ENCODE data around the gene TLK2.

The TLK2 gene

DNA sequence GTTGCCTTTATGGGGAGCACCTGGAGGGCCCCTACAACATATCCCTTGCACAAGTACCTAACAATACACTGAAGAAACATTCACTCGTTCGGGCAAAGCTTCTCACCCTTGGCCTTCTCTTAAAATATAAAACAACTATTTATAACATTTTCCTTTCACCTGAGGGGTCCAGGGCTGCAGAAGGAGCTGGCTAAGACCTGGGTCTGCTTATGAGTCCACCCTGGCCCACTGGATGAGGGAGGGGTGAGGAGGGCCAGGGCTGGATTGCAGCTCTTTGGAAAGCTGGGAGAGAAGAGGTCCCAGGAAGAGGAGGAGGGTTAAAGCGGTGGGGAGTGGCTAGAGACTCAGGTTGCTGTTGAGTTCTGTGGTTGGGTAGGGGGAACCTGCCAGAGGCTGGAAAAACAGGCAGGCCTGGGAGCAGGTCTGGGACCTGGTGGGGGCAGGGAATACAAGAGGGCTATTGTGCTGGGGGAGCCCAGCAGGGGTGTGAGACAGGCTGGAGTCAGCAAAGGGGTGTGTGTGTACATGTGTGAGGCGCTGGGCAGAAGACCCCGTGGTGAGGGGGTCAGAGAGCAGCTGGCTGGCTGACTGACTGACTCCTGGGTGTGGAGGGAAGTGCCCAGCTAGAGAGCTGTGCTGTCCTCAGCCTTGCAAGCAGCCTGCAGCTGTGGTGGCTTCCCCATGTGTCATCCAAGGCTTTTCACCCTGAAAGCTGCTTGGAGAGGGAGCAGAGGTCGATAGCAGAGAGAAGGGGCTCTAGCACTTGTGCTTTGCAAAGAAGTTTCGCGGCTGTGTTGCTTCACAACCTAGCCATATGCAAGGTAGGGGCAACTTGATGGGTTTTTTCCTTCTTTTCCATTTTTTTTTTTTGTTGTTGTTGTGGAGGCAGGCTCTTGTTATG lies 138.6 kb downstream of the TLK2 start:
- TF ChIP-seq, protein P1, sequence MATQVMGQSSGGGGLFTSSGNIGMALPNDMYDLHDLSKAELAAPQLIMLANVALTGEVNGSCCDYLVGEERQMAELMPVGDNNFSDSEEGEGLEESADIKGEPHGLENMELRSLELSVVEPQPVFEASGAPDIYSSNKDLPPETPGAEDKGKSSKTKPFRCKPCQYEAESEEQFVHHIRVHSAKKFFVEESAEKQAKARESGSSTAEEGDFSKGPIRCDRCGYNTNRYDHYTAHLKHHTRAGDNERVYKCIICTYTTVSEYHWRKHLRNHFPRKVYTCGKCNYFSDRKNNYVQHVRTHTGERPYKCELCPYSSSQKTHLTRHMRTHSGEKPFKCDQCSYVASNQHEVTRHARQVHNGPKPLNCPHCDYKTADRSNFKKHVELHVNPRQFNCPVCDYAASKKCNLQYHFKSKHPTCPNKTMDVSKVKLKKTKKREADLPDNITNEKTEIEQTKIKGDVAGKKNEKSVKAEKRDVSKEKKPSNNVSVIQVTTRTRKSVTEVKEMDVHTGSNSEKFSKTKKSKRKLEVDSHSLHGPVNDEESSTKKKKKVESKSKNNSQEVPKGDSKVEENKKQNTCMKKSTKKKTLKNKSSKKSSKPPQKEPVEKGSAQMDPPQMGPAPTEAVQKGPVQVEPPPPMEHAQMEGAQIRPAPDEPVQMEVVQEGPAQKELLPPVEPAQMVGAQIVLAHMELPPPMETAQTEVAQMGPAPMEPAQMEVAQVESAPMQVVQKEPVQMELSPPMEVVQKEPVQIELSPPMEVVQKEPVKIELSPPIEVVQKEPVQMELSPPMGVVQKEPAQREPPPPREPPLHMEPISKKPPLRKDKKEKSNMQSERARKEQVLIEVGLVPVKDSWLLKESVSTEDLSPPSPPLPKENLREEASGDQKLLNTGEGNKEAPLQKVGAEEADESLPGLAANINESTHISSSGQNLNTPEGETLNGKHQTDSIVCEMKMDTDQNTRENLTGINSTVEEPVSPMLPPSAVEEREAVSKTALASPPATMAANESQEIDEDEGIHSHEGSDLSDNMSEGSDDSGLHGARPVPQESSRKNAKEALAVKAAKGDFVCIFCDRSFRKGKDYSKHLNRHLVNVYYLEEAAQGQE (IDR thresholded peaks at IDR 0.05; ENCODE audit: insufficient read depth in 1 of 2, low read depth in 2 of 2, low read length in 2 of 2), result no peak
- TF ChIP-seq TAF1 (IDR thresholded peaks at IDR 0.05; ENCODE audit: borderline replicate concordance, insufficient read depth, low read length) (no peak), SIN3A (IDR thresholded peaks at IDR 0.05; ENCODE audit: borderline replicate concordance, insufficient read depth, low read length) (no peak), FOXP2 (optimal IDR thresholded peaks at IDR 0.05; ENCODE audit: borderline replicate concordance, extremely low read depth, extremely low read length, insufficient read depth) (no peak), POLR2AphosphoS5 (IDR thresholded peaks at IDR 0.05; ENCODE audit: low read depth, low read length) (no peak)

DNA sequence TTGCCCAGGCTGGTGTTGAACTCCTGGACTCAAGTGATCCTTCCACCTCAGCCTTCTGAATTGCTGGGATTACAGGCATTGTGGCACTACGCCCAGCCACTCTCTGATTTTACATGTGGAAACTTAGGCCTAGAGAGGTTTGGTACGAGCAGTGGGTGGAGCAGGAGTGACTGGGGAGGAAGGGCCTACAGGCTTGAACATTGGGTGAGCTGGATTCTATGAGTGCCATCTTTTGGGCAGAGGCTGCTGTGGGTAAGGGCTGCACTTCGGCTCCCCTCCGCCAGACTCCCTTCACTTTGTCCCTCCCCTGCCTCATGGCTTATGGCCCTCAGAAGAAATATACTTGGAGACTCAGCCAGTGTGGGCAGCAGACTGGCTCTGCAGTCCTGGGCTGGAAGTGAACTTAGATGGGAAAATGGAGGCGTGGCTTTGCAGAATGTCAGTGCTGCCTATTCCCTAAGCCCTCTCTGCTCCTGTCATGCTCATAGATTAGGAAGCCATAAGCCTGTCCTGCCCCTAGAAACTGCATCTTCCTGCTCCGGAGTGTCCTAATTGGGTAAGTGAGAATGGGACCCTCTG lies 139.4 kb downstream of the TLK2 start:
- TF ChIP-seq TAF1 (IDR thresholded peaks at IDR 0.05; ENCODE audit: borderline replicate concordance, insufficient read depth, low read length) (no peak), POLR2AphosphoS5 (IDR thresholded peaks at IDR 0.05; ENCODE audit: low read depth, low read length) (no peak), FOXP2 (optimal IDR thresholded peaks at IDR 0.05; ENCODE audit: borderline replicate concordance, extremely low read depth, extremely low read length, insufficient read depth) (no peak), SIN3A (IDR thresholded peaks at IDR 0.05; ENCODE audit: borderline replicate concordance, insufficient read depth, low read length) (no peak)
- TF ChIP-seq, protein P1 (IDR thresholded peaks at IDR 0.05; ENCODE audit: insufficient read depth in 1 of 2, low read depth in 2 of 2, low read length in 2 of 2), result no peak

DNA sequence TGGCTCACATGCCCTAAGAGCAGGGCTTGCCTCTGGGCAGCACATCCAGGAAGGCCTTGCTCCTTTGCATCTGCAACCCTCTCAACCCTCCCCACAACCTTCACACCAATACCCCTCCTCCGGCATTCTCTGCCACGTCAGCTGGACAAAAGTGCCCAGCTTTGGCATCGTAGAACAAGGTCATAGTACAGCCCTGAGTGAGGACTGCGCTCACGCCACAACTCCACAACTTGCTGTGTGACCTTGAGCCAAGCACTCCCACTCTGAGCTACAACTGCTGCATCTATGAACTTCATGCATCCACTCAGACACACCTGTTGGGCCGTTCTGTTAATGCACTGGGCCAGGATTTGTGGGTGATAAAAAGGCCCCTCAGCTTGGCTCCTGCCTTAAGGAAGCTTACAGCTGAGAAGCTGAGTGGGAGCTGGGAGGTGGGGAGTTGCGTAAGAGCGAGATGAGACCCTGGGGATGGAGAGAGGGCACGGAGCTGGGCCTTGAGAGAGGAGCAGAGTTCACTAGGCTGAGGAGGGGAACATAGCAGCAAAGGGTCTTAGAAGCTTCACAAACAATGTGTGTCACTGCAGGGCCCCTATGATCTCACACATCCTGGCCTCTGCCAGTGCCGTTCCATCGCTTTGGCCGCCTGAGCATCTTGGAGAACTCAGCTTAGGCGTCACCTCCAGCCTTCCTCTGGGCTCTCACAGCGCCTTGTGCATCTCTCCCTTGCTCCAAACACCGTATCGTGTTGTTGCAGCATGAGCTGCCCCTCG lies 140.2 kb downstream of the TLK2 start:
- TF ChIP-seq FOXP2 (optimal IDR thresholded peaks at IDR 0.05; ENCODE audit: borderline replicate concordance, extremely low read depth, extremely low read length, insufficient read depth), result no peak
- no peak for TF ChIP-seq POLR2AphosphoS5 (IDR thresholded peaks at IDR 0.05; ENCODE audit: low read depth, low read length)
- no peak for TF ChIP-seq TAF1 (IDR thresholded peaks at IDR 0.05; ENCODE audit: borderline replicate concordance, insufficient read depth, low read length)
- no peak for TF ChIP-seq SIN3A (IDR thresholded peaks at IDR 0.05; ENCODE audit: borderline replicate concordance, insufficient read depth, low read length)
- TF ChIP-seq, protein P1 (IDR thresholded peaks at IDR 0.05; ENCODE audit: insufficient read depth in 1 of 2, low read depth in 2 of 2, low read length in 2 of 2), result no peak

DNA sequence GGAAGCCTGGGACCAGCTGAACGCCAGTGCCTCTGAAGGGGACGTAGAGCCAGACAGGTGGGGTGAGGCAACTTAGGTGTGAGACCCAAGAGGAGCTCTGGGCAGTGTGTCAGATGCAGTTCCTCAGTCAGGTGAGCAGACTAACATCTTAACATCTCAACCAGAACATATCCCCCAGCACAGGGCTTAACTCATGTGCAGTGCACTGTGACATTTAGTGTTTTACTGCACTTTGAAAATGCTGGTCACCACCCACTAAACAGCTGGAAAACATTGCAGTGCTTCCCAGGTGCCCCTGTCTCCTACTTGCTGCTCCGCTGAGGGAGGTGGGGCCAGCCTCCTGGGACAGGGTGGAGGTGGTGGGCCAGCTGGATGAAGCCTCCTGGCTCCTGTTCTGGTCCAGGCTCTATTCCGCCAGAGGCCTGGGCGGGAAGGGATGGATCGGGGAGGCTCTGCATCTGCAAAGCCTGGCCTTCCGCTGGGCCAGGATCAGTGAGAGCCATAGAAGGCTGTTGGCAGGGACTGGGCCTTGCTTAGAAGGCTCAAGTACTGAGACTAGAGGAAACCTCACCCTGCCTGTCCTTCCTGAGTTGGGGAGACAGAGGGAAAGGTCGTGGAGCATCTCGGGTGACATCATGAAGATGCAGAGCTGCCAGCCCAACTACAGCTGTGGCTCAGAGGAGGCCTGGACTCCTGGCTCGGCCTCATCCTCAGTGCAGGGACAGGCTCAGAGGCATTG lies 141.0 kb downstream of the TLK2 start:
- no peak for TF ChIP-seq POLR2AphosphoS5 (IDR thresholded peaks at IDR 0.05; ENCODE audit: low read depth, low read length)
- no peak for TF ChIP-seq TAF1 (IDR thresholded peaks at IDR 0.05; ENCODE audit: borderline replicate concordance, insufficient read depth, low read length)
- TF ChIP-seq, protein P1 (IDR thresholded peaks at IDR 0.05; ENCODE audit: insufficient read depth in 1 of 2, low read depth in 2 of 2, low read length in 2 of 2), result no peak
- no peak for TF ChIP-seq FOXP2 (optimal IDR thresholded peaks at IDR 0.05; ENCODE audit: borderline replicate concordance, extremely low read depth, extremely low read length, insufficient read depth)
- TF ChIP-seq SIN3A (IDR thresholded peaks at IDR 0.05; ENCODE audit: borderline replicate concordance, insufficient read depth, low read length), result no peak

Measured in PFSK-1 (cell line).